ENCODE results near the gene FMN2.

The FMN2 gene

DNA sequence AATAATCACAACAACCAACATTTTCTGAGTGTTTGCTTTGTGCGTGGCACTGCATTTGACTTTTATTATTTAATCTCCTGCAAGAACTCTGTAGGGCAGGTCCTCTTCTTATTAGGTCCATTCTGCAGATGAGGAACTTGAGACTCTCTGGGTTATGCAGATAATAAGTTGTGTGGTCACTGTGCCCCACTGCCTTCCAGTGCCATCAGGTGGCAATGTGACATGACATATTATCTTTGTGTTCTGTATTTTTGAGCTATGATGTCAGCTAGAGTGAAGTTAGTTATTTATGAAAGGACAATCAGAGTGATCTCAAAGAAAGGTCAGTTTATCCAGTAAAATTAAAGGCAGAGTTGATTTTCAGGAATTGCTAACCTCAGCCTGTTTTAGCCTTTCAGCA lies 196.0 kb downstream of the FMN2 start:
- Histone ChIP-seq H3K27ac (ENCODE audit: low read depth, low read length) (no peak overlapping the region), H3K9me2 (replicated peaks; ENCODE audit: control insufficient read depth, low read length) (no peaks in the 10 kb centered on the region), H3K4me1 (ENCODE audit: control insufficient read depth, low read length) (peaks cover 15% of the 10 kb centered on the region), H3K4me2 (ENCODE audit: low read length) (no peak overlapping the region), H3K79me2 (ENCODE audit: control insufficient read depth, low read length) (no peaks in the 10 kb centered on the region), H3K27me3 (ENCODE audit: control insufficient read depth, low read length) (no peaks in the 10 kb centered on the region), H3F3A (ENCODE audit: control insufficient read depth, insufficient read depth) (no peaks in the 10 kb centered on the region), H4K20me1 (ENCODE audit: control insufficient read depth, insufficient read depth, low read depth, low read length) (no peaks in the 10 kb centered on the region), H3K9me3 (ENCODE audit: control insufficient read depth, insufficient read depth, low read length) (no peaks in the 10 kb centered on the region), H3K36me3 (ENCODE audit: control insufficient read depth, low read length) (no peaks in the 10 kb centered on the region), H3K4me3 (ENCODE audit: low read length) (no peak overlapping the region)
- TF ChIP-seq, protein P1, sequence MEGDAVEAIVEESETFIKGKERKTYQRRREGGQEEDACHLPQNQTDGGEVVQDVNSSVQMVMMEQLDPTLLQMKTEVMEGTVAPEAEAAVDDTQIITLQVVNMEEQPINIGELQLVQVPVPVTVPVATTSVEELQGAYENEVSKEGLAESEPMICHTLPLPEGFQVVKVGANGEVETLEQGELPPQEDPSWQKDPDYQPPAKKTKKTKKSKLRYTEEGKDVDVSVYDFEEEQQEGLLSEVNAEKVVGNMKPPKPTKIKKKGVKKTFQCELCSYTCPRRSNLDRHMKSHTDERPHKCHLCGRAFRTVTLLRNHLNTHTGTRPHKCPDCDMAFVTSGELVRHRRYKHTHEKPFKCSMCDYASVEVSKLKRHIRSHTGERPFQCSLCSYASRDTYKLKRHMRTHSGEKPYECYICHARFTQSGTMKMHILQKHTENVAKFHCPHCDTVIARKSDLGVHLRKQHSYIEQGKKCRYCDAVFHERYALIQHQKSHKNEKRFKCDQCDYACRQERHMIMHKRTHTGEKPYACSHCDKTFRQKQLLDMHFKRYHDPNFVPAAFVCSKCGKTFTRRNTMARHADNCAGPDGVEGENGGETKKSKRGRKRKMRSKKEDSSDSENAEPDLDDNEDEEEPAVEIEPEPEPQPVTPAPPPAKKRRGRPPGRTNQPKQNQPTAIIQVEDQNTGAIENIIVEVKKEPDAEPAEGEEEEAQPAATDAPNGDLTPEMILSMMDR (IDR thresholded peaks at IDR 0.05; ENCODE audit: low read depth, low read length, poor library complexity, severe bottlenecking) = no peak
- no peak for TF ChIP-seq EZH2phosphoT487 (IDR thresholded peaks at IDR 0.05; ENCODE audit: borderline replicate concordance, low read length)

DNA sequence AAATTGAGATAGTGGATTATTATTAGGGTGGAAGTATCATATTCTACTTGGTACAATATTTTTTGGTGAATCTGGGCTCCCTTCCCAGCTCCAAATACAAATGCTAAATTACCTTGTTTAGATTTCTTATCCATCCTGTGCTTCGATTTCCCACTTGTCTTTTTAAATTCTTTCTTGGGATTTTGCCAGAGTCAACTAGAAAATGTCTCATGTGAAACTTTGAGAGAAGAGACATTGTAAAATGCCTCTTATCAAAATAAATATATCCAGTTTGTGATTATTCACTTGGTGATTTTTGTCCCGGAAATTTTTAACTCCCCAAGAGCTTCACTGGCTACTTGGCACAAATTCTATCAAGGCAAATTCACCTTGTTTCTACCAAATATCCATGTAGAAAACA lies 202.0 kb downstream of the FMN2 start:
- peaks cover 47% of the 10 kb centered on the region for H3K4me1 ChIP-seq (ENCODE audit: control insufficient read depth, low read length)
- H4K20me1 ChIP-seq (ENCODE audit: control insufficient read depth, insufficient read depth, low read depth, low read length) = no peaks in the 10 kb centered on the region
- H3K27ac ChIP-seq (ENCODE audit: low read depth, low read length) = no peak overlapping the region
- no peak for TF ChIP-seq EZH2phosphoT487 (IDR thresholded peaks at IDR 0.05; ENCODE audit: borderline replicate concordance, low read length)
- TF ChIP-seq, protein P1 (IDR thresholded peaks at IDR 0.05; ENCODE audit: low read depth, low read length, poor library complexity, severe bottlenecking) = no peak
- no peak overlapping the region for H3K4me2 ChIP-seq (ENCODE audit: low read length)
- H3K9me2 ChIP-seq (replicated peaks; ENCODE audit: control insufficient read depth, low read length) = no peaks in the 10 kb centered on the region
- no peak overlapping the region for H3K4me3 ChIP-seq (ENCODE audit: low read length)
- no peaks in the 10 kb centered on the region for H3K9me3 ChIP-seq (ENCODE audit: control insufficient read depth, insufficient read depth, low read length)
- no peaks in the 10 kb centered on the region for H3K79me2 ChIP-seq (ENCODE audit: control insufficient read depth, low read length)
- no peaks in the 10 kb centered on the region for H3K27me3 ChIP-seq (ENCODE audit: control insufficient read depth, low read length)
- peaks cover 3% of the 10 kb centered on the region; the same call in 1 of the 2 replicates for H3K36me3 ChIP-seq (ENCODE audit: control insufficient read depth, low read length)
- peaks cover 17% of the 10 kb centered on the region for H3F3A ChIP-seq (ENCODE audit: control insufficient read depth, insufficient read depth)

GRCh38 chr1:240294566-240294965 lies 202.9 kb downstream of the FMN2 start:
- H3K79me2 ChIP-seq (ENCODE audit: control insufficient read depth, low read length) = no peaks in the 10 kb centered on the region
- H3K9me3 ChIP-seq (ENCODE audit: control insufficient read depth, insufficient read depth, low read length) = no peaks in the 10 kb centered on the region
- no peak overlapping the region for H3K4me3 ChIP-seq (ENCODE audit: low read length)
- no peaks in the 10 kb centered on the region for H3K9me2 ChIP-seq (replicated peaks; ENCODE audit: control insufficient read depth, low read length)
- TF ChIP-seq EZH2phosphoT487 (IDR thresholded peaks at IDR 0.05; ENCODE audit: borderline replicate concordance, low read length) = no peak
- TF ChIP-seq, protein P1 (IDR thresholded peaks at IDR 0.05; ENCODE audit: low read depth, low read length, poor library complexity, severe bottlenecking) = no peak
- H3K27me3 ChIP-seq (ENCODE audit: control insufficient read depth, low read length) = no peaks in the 10 kb centered on the region
- no peak overlapping the region for H3K4me2 ChIP-seq (ENCODE audit: low read length)
- H3K4me1 ChIP-seq (ENCODE audit: control insufficient read depth, low read length) = peaks cover 47% of the 10 kb centered on the region
- H4K20me1 ChIP-seq (ENCODE audit: control insufficient read depth, insufficient read depth, low read depth, low read length) = no peaks in the 10 kb centered on the region
- no peak overlapping the region for H3K27ac ChIP-seq (ENCODE audit: low read depth, low read length)
- peaks cover 17% of the 10 kb centered on the region for H3F3A ChIP-seq (ENCODE audit: control insufficient read depth, insufficient read depth)
- peaks cover 3% of the 10 kb centered on the region; the same call in 1 of the 2 replicates for H3K36me3 ChIP-seq (ENCODE audit: control insufficient read depth, low read length)

Data from DOHH2 (cell line).